Diencephalon (tissue), 1 donor: ENCODE data around the gene NLRP9. TPM values are rescaled to one million over a fixed set of nuclear protein-coding genes. Genes with fewer than 3 reads are reported as not detected.

Experiments used
- small RNA-seq: library from RNA; depleted of rRNA; stranded (forward); fragments of <200 nt; gene quantifications from one replicate; pipeline ENCODE3, GENCODE V24; 2014
- total RNA-seq: library from RNA; depleted of rRNA; stranded (reverse); fragments of >200 nt; gene quantifications from one replicate; pipeline ENCODE4 v1.2.3, GENCODE V29; 2014

Gene NLRP9
- not detected for total RNA-seq

GRCh38 chr19:55738302-55738701 lies at the start of gene NLRP9:
TSS of gene NLRP9 (minus strand) at chr19:55738402. CDS start at chr19:55738374, 28 bp downstream.

GRCh38 chr19:55768818-55769217 lies 30.6 kb upstream of the NLRP9 start, which contains the start of gene RFPL4AL1:
TSS of gene RFPL4AL1 (plus strand) at chr19:55769118. CDS start at chr19:55771805, 2,687 bp downstream.

GRCh38 chr19:55758797-55759196 lies 20.6 kb upstream of the NLRP9 start, which contains the start of gene RFPL4A:
TSS of gene RFPL4A (plus strand) at chr19:55759097. CDS start at chr19:55761801, 2,704 bp downstream.

GRCh38 chr19:55674841-55675660 lies 63.2 kb downstream of the NLRP9 start, which contains the start of gene EPN1:
TSS of gene EPN1 (plus strand) at chr19:55675226. CDS start at chr19:55678628, 3,402 bp downstream.

Small RNA genes lying within 50 kb of the gene (small RNA-seq; reads per million reads assigned to genes)
- not detected for gene AC010525.2

Other genes with a start within 250 kb of the NLRP9 start
- gene SSC5D, start 250.0 kb downstream of the NLRP9 start, total RNA-seq = 0.23 TPM
- not detected for gene SBK2, start 201.3 kb downstream of the NLRP9 start, total RNA-seq
- not detected for gene SBK3, start 192.9 kb downstream of the NLRP9 start, total RNA-seq
- gene ZNF579, start 157.6 kb downstream of the NLRP9 start, total RNA-seq = 4.6 TPM
- 5.3 TPM for gene FIZ1, start 138.9 kb downstream of the NLRP9 start, total RNA-seq
- 3.0 TPM for gene ZNF524, start 138.1 kb downstream of the NLRP9 start, total RNA-seq
- gene ZNF865, start 132.8 kb downstream of the NLRP9 start, total RNA-seq = 1.8 TPM
- gene ZNF784, start 113.8 kb downstream of the NLRP9 start, total RNA-seq = 6.5 TPM
- 6.9 TPM for gene ZNF580, start 97.4 kb downstream of the NLRP9 start, total RNA-seq
- gene ZNF581, start 94.8 kb downstream of the NLRP9 start, total RNA-seq = 7.8 TPM
- 16.6 TPM for gene CCDC106, start 90.2 kb downstream of the NLRP9 start, total RNA-seq
- 76.1 TPM for gene U2AF2, start 83.4 kb downstream of the NLRP9 start, total RNA-seq
- 33.2 TPM for gene EPN1, start 63.2 kb downstream of the NLRP9 start, total RNA-seq
- gene RFPL4A, start 20.7 kb upstream of the NLRP9 start, total RNA-seq = not detected
- gene RFPL4AL1, start 30.7 kb upstream of the NLRP9 start, total RNA-seq = not detected
- under 0.01 TPM for gene NLRP11, start 93.6 kb upstream of the NLRP9 start, total RNA-seq
- gene NLRP4, start 98.1 kb upstream of the NLRP9 start, total RNA-seq = under 0.01 TPM
- not detected for gene NLRP13, start 193.9 kb upstream of the NLRP9 start, total RNA-seq
- not detected for gene NLRP8, start 209.4 kb upstream of the NLRP9 start, total RNA-seq
- under 0.01 TPM for gene NLRP5, start 248.4 kb upstream of the NLRP9 start, total RNA-seq